A549 (cell line): Measurements from ENCODE around the gene TP53I3. TPM values are rescaled to one million over a fixed set of nuclear protein-coding genes. Genes with fewer than 3 reads are reported as not detected.

Experiments used
- ATAC-seq, 2 experiments: fragments of 200-7000 bp in 1 of 2; fragments of >200 bp in 1 of 2; cut with Nextera tagmentation in 1 of 2; cut with Tn5 transposase in 1 of 2; 3 replicates each; pipeline versions ENCODE4 v1.8.0 to v1.9.1; 2018 to 2020; ENCODE audit warnings: mild to moderate bottlenecking in 1 of 2, moderate library complexity in 1 of 2
- CTCF ChIA-PET: fragments of 300-600 bp; sonication (Branson Sonifier 250); formaldehyde crosslinking; extraction: SDS; loops from one replicate; lab custom pipeline; 2021; ENCODE audit warnings: antibody characterized with exemption, inconsistent platforms; lab: Yijun Ruan, JAX
- POLR2A ChIA-PET: fragments of 350-600 bp; formaldehyde crosslinking; extraction: SDS; loops from one replicate; lab custom pipeline; 2021; ENCODE audit warnings: antibody characterized with exemption, inconsistent platforms; lab: Yijun Ruan, JAX
- DNase-seq, 2 experiments: peaks; one replicate each; pipeline versions ENCODE4 v3.0.0 to v3.0.0-alpha.2; 2011 to 2016; ENCODE audit warnings: low read depth in 1 of 2, low spot score in 1 of 2
- FAIRE-seq: peaks from 2 replicates; lab custom pipeline; 2011; peaks lifted over from hg19 to GRCh38; lab: Jason Lieb, UNC
- H3K27ac ChIP-seq, 2 experiments: fragments of >200 bp; sonication (Bioruptor Twin); formaldehyde crosslinking; 3 replicates each; pipeline ENCODE4 v1.5.1; 2016 to 2017
- H3K4me1 ChIP-seq: fragments of >200 bp; sonication (Bioruptor Twin); formaldehyde crosslinking; 3 replicates; pipeline ENCODE4 v1.6.1; 2016
- H3K4me2 ChIP-seq: fragments of >200 bp; sonication (Bioruptor Twin); formaldehyde crosslinking; 3 replicates; pipeline ENCODE4 v1.6.1; 2016
- H3K4me3 ChIP-seq: fragments of >200 bp; sonication (Bioruptor Twin); formaldehyde crosslinking; 3 replicates; pipeline ENCODE4 v1.5.1; 2016
- H3K9me3 ChIP-seq: fragments of >200 bp; sonication (Bioruptor Twin); formaldehyde crosslinking; 3 replicates; pipeline ENCODE4 v1.6.1; 2016
- BHLHE40 ChIP-seq: IDR thresholded peaks from 2 replicates; pipeline ENCODE4 v1.6.1; 2012; ENCODE audit warnings: low read depth, low read length, inconsistent platforms
- FOSL2 ChIP-seq, 2 experiments: fragments of 450-650 bp in 1 of 2; fragments of >200 bp in 1 of 2; sonication (Bioruptor Twin) in 1 of 2; formaldehyde crosslinking; IDR thresholded peaks; 2 replicates each; pipeline versions ENCODE4 v1.5.0 to v1.6.1; 2016 to 2020; ENCODE audit warnings: mild to moderate bottlenecking in 1 of 2, moderate library complexity in 1 of 2
- HDAC2 ChIP-seq: fragments of 200-600 bp; sonication (generic); IDR thresholded peaks from 2 replicates; pipeline ENCODE4 v1.6.1; 2016
- HOXA7 ChIP-seq: fragments of 250-450 bp; sonication (Bioruptor Pico); IDR thresholded peaks from 2 replicates; pipeline ENCODE4 v1.5.0; 2020; ENCODE audit warnings: mild to moderate bottlenecking, moderate library complexity
- HOXB13 ChIP-seq: fragments of 250-450 bp; sonication (Bioruptor Pico); IDR thresholded peaks from 2 replicates; pipeline ENCODE4 v1.5.0; 2020; ENCODE audit warnings: low read depth, mild to moderate bottlenecking, moderate library complexity
- JUN ChIP-seq, 2 experiments: fragments of >200 bp; sonication (Bioruptor Twin); formaldehyde crosslinking; IDR thresholded peaks; 2 replicates in 1 of 2; 3 replicates in 1 of 2; pipeline ENCODE4 v1.6.1; 2016 to 2017
- JUNB ChIP-seq: fragments of >200 bp; sonication (Bioruptor Twin); formaldehyde crosslinking; IDR thresholded peaks from 2 replicates; pipeline ENCODE4 v1.6.1; 2016
- KDM5A ChIP-seq: fragments of 200-600 bp; sonication (generic); IDR thresholded peaks from 2 replicates; pipeline ENCODE4 v1.6.1; 2016; ENCODE audit warnings: antibody characterized with exemption, mild to moderate bottlenecking
- MYC ChIP-seq: IDR thresholded peaks from 2 replicates; pipeline ENCODE4 v1.6.1; 2012; ENCODE audit warnings: mild to moderate bottlenecking, inconsistent platforms, low read length, improper control_type of control experiment, borderline replicate concordance
- NFE2L2 ChIP-seq: fragments of 150-350 bp; conservative IDR thresholded peaks from 2 replicates; pipeline ENCODE4 v1.6.1; 2014; ENCODE audit warnings: low read length
- PHF8 ChIP-seq: fragments of 200-600 bp; sonication (generic); IDR thresholded peaks from 2 replicates; pipeline ENCODE4 v1.6.1; 2016; ENCODE audit warnings: low read depth, mild to moderate bottlenecking, antibody characterized with exemption, moderate library complexity, borderline replicate concordance
- POLR2A ChIP-seq: IDR thresholded peaks from 2 replicates; pipeline ENCODE4 v1.6.1; 2012; ENCODE audit warnings: mild to moderate bottlenecking, low read length
- RNF2 ChIP-seq: fragments of 200-600 bp; sonication (generic); IDR thresholded peaks from 2 replicates; pipeline ENCODE4 v1.6.1; 2016; ENCODE audit warnings: low read depth, mild to moderate bottlenecking, antibody characterized with exemption, moderate library complexity, borderline replicate concordance
- TFCP2L1 ChIP-seq: fragments of 250-450 bp; sonication (Bioruptor Pico); IDR thresholded peaks from 2 replicates; pipeline ENCODE4 v1.5.0; 2021; ENCODE audit warnings: mild to moderate bottlenecking
- TP53 ChIP-seq: fragments of 250-450 bp; sonication (Bioruptor Pico); IDR thresholded peaks from 2 replicates; pipeline ENCODE4 v1.5.0; 2021; ENCODE audit warnings: mild to moderate bottlenecking, moderate library complexity
- ZC3H11A ChIP-seq: fragments of 450-650 bp; IDR thresholded peaks from 2 replicates; pipeline ENCODE4 v1.6.1; 2014; ENCODE audit warnings: antibody characterized with exemption, mild to moderate bottlenecking
- ZSCAN20 ChIP-seq: fragments of 250-450 bp; sonication (Bioruptor Pico); IDR thresholded peaks from 2 replicates; pipeline ENCODE4 v1.8.0; 2022; ENCODE audit warnings: mild to moderate bottlenecking, moderate library complexity
- WGBS: methylation state at CpG from one replicate; pipeline ENCODE4 v1.1.6; 2017; ENCODE audit errors: missing lambda C conversion rate; 5-methylcytosine and 5-hydroxymethylcytosine counted together
- polyA plus RNA-seq, 4 experiments: library from polyadenylated mRNA; depleted of rRNA in 3 of 4; stranded (reverse); fragments of >200 nt; fragmentation: RNase III in 1 of 4; extraction: RNeasy Plus Mini Kit Qiagen cat#74134 plus additional on column Dnase treatment in 1 of 4; gene quantifications; 2 replicates in 3 of 4; 3 replicates in 1 of 4; pipeline ENCODE4 v1.2.3, GENCODE V29; 2011 to 2017
- TF ChIP-seq, protein P1 (sequence below): IDR thresholded peaks from 2 replicates; pipeline ENCODE4 v1.6.1; 2012; ENCODE audit warnings: low read depth, borderline replicate concordance
- TF ChIP-seq, protein P2 (sequence below): fragments of >200 bp; sonication (Bioruptor Twin); formaldehyde crosslinking; IDR thresholded peaks from 3 replicates; pipeline ENCODE4 v1.6.1; 2016
- TF ChIP-seq, protein P3 (sequence below): IDR thresholded peaks from 2 replicates; pipeline ENCODE4 v1.6.1; 2012
- TF ChIP-seq, protein P4 (sequence below): fragments of 200-600 bp; sonication (generic); IDR thresholded peaks from 2 replicates; pipeline ENCODE4 v1.6.1; 2016; ENCODE audit warnings: antibody characterized with exemption, mild to moderate bottlenecking, moderate library complexity

Gene TP53I3
- polyA plus RNA-seq, 2 of the 4 experiments (the other 2 are of a cell fraction): 93.7 to 173 TPM

DNA sequence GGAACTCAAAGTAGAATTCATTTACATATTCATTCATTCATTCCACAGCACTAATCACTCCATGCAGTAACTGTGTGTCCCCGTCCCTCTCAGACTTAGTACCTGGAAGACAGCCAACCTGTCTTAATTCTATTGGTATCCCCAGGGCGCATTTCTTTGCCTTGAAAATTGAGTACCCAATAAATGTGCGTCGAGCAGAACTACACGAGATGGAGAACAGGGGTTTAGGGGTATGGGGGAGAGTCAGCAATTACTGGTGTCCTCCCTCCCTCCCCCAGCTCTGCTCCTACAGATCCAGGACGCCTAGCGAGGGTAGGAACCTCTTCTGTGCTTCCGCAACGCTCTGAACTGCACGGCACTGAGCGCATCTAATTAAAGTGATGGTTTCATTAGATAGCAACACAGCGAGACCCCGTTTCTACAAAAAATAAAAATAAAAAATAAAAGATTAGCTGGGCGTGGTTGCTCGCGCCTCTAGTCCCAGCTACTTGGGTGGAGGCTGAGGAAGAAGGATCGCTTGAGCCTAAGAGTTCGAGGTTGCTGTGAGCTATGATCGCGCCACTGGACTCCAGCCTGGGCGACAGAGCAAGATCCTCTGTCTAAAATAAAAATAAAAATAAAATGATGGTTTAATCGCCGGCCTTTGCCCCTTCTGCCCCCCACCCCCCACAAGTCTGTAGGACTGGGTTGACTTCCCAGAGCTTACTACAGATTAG lies 35.7 kb downstream of the TP53I3 start:
- ChIA-PET POLR2A (interaction anchor here (1.0 to 2.8 kb wide), 3 partner anchors 27 to 122 kb away, joined by 5 to 8 read pairs (median 7); partner anchors contain the start of genes ATAD2B, SF3B6 and TP53I3), CTCF (interaction anchor here (0.6 to 5.2 kb wide), 7 partner anchors 11 to 278 kb away, joined by 3 to 30 read pairs (median 4); partner anchors contain the start of gene ATAD2B)
- peak overlapping the region; percentile 89 for H3K4me2 ChIP-seq
- no peak for FAIRE-seq
- 24% methylated on average over 23 of the region's 23 CpGs for WGBS
- TF ChIP-seq ZSCAN20 (CRISPR knock-in tag): no peak
- TF ChIP-seq HDAC2: no peak; the same call in 1 of the 2 replicates
- TF ChIP-seq, all 56 proteins: peak for 0
- no peak for DNase-seq
- no peaks in the 10 kb centered on the region for H3K9me3 ChIP-seq
- H3K4me3 ChIP-seq: peak overlapping the region; percentile 76
- peak overlapping the region; percentile 78 to 86 for H3K27ac ChIP-seq
- H3K4me1 ChIP-seq: peaks cover 24% of the 10 kb centered on the region
- ATAC-seq: no peak

DNA sequence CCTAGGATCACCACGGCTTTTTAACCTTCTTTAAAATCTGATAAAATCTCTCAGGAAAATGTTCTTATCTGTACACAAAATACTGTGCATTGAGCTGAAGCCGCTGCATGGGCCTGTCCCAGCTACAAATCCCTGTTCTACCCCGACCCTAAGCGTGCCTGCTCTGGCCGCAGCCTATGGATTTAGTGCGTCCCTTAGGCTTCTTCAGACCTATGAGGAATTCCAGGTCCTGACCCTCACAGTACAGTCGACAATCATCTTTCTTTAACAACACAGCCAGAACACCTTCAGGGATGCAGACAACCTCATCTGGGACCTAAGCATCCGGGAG lies 37.0 kb downstream of the TP53I3 start:
- DNase-seq (no peak), ATAC-seq (peak; percentile 5 to 18; a peak in 5 of 6 replicates), FAIRE-seq (no peak)
- H3K4me2 ChIP-seq: peak overlapping the region; percentile 63
- H3K4me1 ChIP-seq: peaks cover 24% of the 10 kb centered on the region
- no peaks in the 10 kb centered on the region for H3K9me3 ChIP-seq
- ChIA-PET CTCF (interaction anchor here (0.9 to 1.8 kb wide), 6 partner anchors 8 to 121 kb away, joined by 3 to 7 read pairs (median 5); partner anchors contain the start of genes ATAD2B and TP53I3), POLR2A (interaction anchor here (0.6 to 1.8 kb wide), 13 partner anchors 11 to 121 kb away, joined by 3 to 27 read pairs (median 5); partner anchors contain the start of genes ATAD2B, SF3B6, TP53I3 and UBXN2A)
- peak overlapping the region; percentile 44 to 71; a peak in 5 of 6 replicates for H3K27ac ChIP-seq
- H3K4me3 ChIP-seq: no peak overlapping the region
- WGBS: 57% methylated on average over 8 of the region's 8 CpGs
- TF ChIP-seq FOSL2 (IDR thresholded peaks at IDR 0.05) (no peak), FOSL2 (CRISPR knock-in tag; IDR thresholded peaks at IDR 0.05) (no peak), TP53 (CRISPR knock-in tag) (no peak), TFCP2L1 (CRISPR knock-in tag) (no peak), JUNB (no peak), MYC (no peak), HDAC2 (no peak), ZC3H11A (no peak), HOXA7 (CRISPR knock-in tag) (no peak), HOXB13 (CRISPR knock-in tag) (no peak)
- TF ChIP-seq, protein P1, sequence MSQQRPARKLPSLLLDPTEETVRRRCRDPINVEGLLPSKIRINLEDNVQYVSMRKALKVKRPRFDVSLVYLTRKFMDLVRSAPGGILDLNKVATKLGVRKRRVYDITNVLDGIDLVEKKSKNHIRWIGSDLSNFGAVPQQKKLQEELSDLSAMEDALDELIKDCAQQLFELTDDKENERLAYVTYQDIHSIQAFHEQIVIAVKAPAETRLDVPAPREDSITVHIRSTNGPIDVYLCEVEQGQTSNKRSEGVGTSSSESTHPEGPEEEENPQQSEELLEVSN: no peak

DNA sequence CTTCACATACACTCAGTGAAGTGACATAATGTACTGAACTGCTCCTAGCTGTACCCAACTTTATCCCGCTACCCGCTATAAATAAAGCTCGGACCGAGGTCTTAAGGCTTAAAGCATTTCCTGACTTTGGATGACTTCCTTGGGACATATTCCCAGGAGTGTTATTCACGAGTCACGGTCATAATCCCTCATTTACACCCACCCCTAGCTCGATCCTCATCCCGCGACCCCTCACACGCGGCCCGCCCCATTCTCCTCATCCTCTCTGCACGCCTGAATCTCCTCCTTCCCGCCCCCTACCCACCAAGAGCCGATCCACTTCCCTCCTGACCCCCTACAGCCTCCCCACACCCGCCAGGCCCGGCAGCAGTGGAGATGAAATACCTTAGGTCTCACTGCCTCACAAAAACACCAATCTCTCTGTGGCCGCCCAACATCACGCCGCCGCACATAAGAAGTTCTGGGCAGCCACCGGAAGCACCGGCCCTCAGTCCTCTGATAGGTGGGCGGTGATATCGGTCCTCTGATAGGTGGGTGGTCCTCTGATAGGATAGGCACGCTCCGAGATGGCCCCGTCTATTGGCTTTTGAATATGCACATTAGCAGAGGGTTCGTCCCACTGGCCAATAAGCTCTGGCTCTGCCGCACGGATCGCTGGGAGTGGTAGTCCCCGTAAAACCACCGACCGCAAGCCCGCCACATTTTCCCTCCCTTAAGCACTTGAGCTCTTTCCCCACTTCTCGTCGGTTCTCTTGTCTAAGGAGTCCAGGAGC lies 37.5 kb downstream of the TP53I3 start, which contains the start of gene WDCP:
WDCP (minus strand) TSS at position 462 of the 773 bp plus-strand sequence. CDS start 7,897 bp downstream, outside the sequence.
- peak; percentile 92 to 98 for ATAC-seq
- H3K27ac ChIP-seq: peak within 1 kb of the TSS; percentile 70 to 85
- ChIA-PET CTCF (interaction anchor here (0.9 to 1.8 kb wide), 7 partner anchors 8 to 120 kb away, joined by 3 to 7 read pairs (median 5); partner anchors contain the start of genes ATAD2B and TP53I3), POLR2A (interaction anchor here (0.6 to 1.8 kb wide), 14 partner anchors 11 to 120 kb away, joined by 3 to 27 read pairs (median 6); partner anchors contain the start of genes ATAD2B, SF3B6, TP53I3 and UBXN2A)
- WGBS: 2% methylated on average over 30 of the region's 38 CpGs
- peak; percentile 93 to 99 for DNase-seq
- H3K4me2 ChIP-seq: peak within 1 kb of the TSS; percentile 80
- H3K9me3 ChIP-seq: no peaks in the 10 kb centered on the region
- no peak for FAIRE-seq
- peaks cover 24% of the 10 kb centered on the region for H3K4me1 ChIP-seq
- TF ChIP-seq BHLHE40 (0 out of 2 replicates have a peak, but pooled peaks have one; percentile 17), RNF2 (no peak), NFE2L2 (no peak), KDM5A (peak; percentile 28; the same call in 1 of the 2 replicates), JUN (IDR thresholded peaks at IDR 0.05) (peak; percentile 73 to 75; a peak in 4 of 5 replicates), POLR2A (peak; percentile 90), ZC3H11A (no peak), PHF8 (peak; percentile 83)
- TF ChIP-seq, protein P2, sequence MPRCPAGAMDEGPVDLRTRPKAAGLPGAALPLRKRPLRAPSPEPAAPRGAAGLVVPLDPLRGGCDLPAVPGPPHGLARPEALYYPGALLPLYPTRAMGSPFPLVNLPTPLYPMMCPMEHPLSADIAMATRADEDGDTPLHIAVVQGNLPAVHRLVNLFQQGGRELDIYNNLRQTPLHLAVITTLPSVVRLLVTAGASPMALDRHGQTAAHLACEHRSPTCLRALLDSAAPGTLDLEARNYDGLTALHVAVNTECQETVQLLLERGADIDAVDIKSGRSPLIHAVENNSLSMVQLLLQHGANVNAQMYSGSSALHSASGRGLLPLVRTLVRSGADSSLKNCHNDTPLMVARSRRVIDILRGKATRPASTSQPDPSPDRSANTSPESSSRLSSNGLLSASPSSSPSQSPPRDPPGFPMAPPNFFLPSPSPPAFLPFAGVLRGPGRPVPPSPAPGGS: peak; percentile 41; the same call in 2 of the 3 replicates
- TF ChIP-seq, protein P3, sequence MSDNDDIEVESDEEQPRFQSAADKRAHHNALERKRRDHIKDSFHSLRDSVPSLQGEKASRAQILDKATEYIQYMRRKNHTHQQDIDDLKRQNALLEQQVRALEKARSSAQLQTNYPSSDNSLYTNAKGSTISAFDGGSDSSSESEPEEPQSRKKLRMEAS: peak; percentile 73
- TF ChIP-seq, protein P1: peak; percentile 77; the same call in 1 of the 2 replicates
- TF ChIP-seq, protein P4, sequence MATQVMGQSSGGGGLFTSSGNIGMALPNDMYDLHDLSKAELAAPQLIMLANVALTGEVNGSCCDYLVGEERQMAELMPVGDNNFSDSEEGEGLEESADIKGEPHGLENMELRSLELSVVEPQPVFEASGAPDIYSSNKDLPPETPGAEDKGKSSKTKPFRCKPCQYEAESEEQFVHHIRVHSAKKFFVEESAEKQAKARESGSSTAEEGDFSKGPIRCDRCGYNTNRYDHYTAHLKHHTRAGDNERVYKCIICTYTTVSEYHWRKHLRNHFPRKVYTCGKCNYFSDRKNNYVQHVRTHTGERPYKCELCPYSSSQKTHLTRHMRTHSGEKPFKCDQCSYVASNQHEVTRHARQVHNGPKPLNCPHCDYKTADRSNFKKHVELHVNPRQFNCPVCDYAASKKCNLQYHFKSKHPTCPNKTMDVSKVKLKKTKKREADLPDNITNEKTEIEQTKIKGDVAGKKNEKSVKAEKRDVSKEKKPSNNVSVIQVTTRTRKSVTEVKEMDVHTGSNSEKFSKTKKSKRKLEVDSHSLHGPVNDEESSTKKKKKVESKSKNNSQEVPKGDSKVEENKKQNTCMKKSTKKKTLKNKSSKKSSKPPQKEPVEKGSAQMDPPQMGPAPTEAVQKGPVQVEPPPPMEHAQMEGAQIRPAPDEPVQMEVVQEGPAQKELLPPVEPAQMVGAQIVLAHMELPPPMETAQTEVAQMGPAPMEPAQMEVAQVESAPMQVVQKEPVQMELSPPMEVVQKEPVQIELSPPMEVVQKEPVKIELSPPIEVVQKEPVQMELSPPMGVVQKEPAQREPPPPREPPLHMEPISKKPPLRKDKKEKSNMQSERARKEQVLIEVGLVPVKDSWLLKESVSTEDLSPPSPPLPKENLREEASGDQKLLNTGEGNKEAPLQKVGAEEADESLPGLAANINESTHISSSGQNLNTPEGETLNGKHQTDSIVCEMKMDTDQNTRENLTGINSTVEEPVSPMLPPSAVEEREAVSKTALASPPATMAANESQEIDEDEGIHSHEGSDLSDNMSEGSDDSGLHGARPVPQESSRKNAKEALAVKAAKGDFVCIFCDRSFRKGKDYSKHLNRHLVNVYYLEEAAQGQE: no peak
- H3K4me3 ChIP-seq: peak within 1 kb of the TSS; percentile 66
